ENCODE results near the gene SECISBP2L. TPM values are rescaled to one million over a fixed set of nuclear protein-coding genes. Genes with fewer than 3 reads are reported as not detected.

The SECISBP2L gene
- total RNA-seq, 2 donors from 2014 or later = 23.9 to 32.0 TPM

DNA sequence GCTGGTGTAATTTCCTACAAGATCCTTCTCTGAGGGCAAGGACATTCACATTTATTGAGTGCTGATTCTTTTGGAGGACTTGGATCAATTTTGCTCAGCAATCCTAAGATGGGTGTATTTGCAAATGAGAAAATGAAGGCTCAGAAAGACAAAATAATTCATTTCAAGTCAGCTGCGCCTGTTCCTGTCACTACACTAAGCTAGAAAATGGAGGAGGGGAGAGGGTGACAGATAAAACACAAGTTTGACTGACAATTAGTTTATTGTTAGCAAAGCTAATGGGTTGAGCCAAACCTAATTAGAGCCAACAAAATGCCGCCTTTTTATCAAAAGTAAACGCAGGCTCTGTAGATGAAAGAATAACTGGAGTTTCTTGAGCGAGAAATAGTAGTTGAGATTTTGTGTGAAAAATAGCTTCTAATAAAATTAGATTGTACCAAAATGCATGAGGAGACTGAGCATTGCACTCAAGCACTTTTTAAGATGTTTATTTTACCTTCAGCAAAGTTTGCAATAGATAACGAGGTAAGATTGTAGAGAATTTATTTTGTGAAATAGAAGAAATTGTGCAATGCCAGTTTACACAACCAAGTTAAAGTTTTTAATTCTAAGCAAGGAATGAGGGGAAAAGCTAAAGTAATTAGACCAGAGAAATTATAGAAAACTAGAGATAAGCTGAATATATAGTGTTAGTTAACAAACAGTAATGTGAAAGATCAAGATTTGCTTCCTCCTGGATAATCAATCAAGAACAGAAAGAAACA, 39.6 kb upstream of the SECISBP2L start:
- TF ChIP-seq, protein P1, sequence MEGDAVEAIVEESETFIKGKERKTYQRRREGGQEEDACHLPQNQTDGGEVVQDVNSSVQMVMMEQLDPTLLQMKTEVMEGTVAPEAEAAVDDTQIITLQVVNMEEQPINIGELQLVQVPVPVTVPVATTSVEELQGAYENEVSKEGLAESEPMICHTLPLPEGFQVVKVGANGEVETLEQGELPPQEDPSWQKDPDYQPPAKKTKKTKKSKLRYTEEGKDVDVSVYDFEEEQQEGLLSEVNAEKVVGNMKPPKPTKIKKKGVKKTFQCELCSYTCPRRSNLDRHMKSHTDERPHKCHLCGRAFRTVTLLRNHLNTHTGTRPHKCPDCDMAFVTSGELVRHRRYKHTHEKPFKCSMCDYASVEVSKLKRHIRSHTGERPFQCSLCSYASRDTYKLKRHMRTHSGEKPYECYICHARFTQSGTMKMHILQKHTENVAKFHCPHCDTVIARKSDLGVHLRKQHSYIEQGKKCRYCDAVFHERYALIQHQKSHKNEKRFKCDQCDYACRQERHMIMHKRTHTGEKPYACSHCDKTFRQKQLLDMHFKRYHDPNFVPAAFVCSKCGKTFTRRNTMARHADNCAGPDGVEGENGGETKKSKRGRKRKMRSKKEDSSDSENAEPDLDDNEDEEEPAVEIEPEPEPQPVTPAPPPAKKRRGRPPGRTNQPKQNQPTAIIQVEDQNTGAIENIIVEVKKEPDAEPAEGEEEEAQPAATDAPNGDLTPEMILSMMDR (IDR thresholded peaks at IDR 0.05) = no peak
- no peak for TF ChIP-seq POLR2A (IDR thresholded peaks at IDR 0.05)
- peaks cover 11% of the 10 kb centered on the region for H3K4me1 ChIP-seq
- intact Hi-C loops (cut with DNase I) = no loop called here
- H3K36me3 ChIP-seq (replicated peaks in 1 of 2; ENCODE audit: insufficient read depth in 1 of 2, low read depth in 2 of 2) = no peaks in the 10 kb centered on the region
- no peaks in the 10 kb centered on the region for H3K9me3 ChIP-seq
- no peak overlapping the region for H3K27ac ChIP-seq
- no peak overlapping the region for H3K4me3 ChIP-seq
- DNase-seq (no peak), ATAC-seq (no peak)
- WGBS, 2 donors = 20 to 27% methylated on average over 5 of the region's 5 CpGs
- H3K27me3 ChIP-seq = no peaks in the 10 kb centered on the region

DNA sequence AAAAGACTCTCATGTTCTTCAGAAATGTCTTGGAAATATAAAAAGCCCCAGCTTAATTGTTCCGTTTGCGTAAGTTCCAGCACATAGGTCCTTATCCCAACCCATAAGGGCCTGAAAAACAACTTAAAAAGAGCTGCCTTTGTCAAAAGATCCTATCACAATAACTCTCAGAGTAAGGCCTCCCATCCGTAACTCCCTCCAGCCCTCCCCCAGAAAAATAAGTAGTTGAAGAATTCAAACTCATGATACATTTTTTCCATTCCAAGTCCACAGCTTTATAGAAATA, 38.0 kb upstream of the SECISBP2L start:
- ATAC-seq (no peak), DNase-seq (no peak)
- Histone ChIP-seq H3K27me3 (no peaks in the 10 kb centered on the region), H3K4me1 (peaks cover 11% of the 10 kb centered on the region), H3K4me3 (no peak overlapping the region), H3K36me3 (replicated peaks in 1 of 2; ENCODE audit: insufficient read depth in 1 of 2, low read depth in 2 of 2) (no peaks in the 10 kb centered on the region), H3K27ac (no peak overlapping the region), H3K9me3 (no peaks in the 10 kb centered on the region)
- TF ChIP-seq, protein P1 (IDR thresholded peaks at IDR 0.05) = no peak
- no peak for TF ChIP-seq POLR2A (IDR thresholded peaks at IDR 0.05)
- intact Hi-C loops (cut with DNase I) = no loop called here
- 97 to 99% methylated on average over 3 of the region's 3 CpGs for WGBS, 2 donors

DNA sequence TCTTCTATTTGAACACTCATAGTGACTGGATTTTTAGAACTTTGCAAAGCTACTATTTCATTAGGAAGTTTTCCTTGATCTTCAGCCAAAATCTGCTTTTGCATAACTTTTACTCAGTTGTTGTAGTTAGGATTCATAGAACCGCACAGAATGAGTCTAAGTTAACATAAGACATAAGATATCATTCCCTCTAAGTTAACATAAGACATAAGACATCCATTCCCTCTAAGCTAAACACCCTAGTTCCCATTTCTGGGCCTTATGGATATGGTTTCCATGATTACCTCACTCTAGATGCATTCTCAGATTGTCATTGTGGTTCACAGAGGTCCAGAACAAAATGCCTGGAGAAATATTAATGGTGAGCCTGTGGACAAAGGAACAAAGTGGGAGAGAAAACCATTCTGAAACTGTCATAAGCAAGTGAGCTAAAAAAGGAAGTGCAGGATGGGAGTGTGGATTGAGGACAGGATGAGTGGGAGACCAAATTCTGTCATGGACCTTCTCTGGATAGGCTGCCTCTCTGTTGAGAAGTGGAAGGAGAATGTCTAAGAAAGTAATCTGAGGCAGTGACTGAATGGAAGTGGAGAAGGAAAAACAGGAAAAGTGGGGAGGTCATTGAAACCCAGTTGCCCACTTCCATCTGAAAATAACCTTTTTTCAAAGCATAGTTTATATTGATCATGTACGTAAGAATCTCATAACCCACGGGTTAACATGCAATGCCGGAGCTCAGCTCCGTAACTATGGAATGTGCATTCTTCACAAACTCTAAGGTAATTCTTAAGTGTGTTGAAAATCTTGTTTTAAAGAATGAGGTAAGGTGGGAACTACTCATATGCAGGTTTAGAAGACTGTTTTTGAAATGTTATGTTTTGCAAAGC, 37.4 kb upstream of the SECISBP2L start:
- Histone ChIP-seq H3K27ac (no peak overlapping the region), H3K36me3 (replicated peaks in 1 of 2; ENCODE audit: insufficient read depth in 1 of 2, low read depth in 2 of 2) (no peaks in the 10 kb centered on the region), H3K9me3 (no peaks in the 10 kb centered on the region), H3K4me3 (no peak overlapping the region), H3K4me1 (peaks cover 11% of the 10 kb centered on the region), H3K27me3 (no peaks in the 10 kb centered on the region)
- DNase-seq = no peak
- WGBS, 2 donors = 92% methylated on average over 5 of the region's 5 CpGs
- intact Hi-C loops (cut with DNase I) = no loop called here
- TF ChIP-seq, protein P1 (IDR thresholded peaks at IDR 0.05) = no peak
- no peak for TF ChIP-seq POLR2A (IDR thresholded peaks at IDR 0.05)
- ATAC-seq = no peak

DNA sequence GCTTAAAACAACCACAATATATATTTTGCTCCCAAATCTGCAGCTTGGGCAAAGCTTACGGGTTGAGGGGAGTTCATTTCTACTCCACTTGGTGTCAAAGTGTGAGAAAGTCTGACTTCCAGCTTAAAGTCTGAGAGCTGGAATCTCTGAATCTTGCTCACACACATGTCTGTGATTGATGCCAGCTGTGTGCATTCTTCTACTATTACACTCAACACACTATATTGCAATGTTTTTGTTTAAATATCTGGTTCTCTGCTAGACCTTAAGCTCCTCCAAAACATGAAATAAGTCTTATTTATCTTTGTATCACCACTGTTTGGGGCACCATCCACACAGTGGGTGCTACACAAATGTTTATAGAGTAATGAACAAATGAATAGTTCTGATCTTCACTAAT, 36.7 kb upstream of the SECISBP2L start:
- DNase-seq (no peak), ATAC-seq (no peak)
- intact Hi-C loops (cut with DNase I) = no loop called here
- no peak overlapping the region for H3K4me3 ChIP-seq
- H3K36me3 ChIP-seq (replicated peaks in 1 of 2; ENCODE audit: insufficient read depth in 1 of 2, low read depth in 2 of 2) = no peaks in the 10 kb centered on the region
- no peaks in the 10 kb centered on the region for H3K27me3 ChIP-seq
- H3K9me3 ChIP-seq = no peaks in the 10 kb centered on the region
- WGBS, 2 donors = 95 to 96% methylated on average over 1 of the region's 1 CpG
- peaks cover 11% of the 10 kb centered on the region for H3K4me1 ChIP-seq
- no peak for TF ChIP-seq POLR2A (IDR thresholded peaks at IDR 0.05)
- TF ChIP-seq, protein P1 (IDR thresholded peaks at IDR 0.05) = no peak
- H3K27ac ChIP-seq = no peak overlapping the region
